Measurements from ENCODE around the gene ZNF37A.

The ZNF37A gene

GRCh38 chr10:38184477-38184876, 90.3 kb downstream of the ZNF37A start:
- Histone ChIP-seq H3K4me1 (ENCODE audit: insufficient read depth, low read length) (no peaks in the 10 kb centered on the region), H3K9me3 (ENCODE audit: control insufficient read depth, insufficient read depth, low read length) (no peaks in the 10 kb centered on the region), H3K36me3 (ENCODE audit: insufficient read depth, low read length) (no peaks in the 10 kb centered on the region)

More at GRCh38 chr10:38184477-38184876, 90.3 kb downstream of the ZNF37A start:
- H3K9ac ChIP-seq (ENCODE audit: low read depth, low read length) = no peak overlapping the region

Measured in ES-I3 (cell line).